GM12891 (cell line): ENCODE measurements around the gene TGFA. TPM values are rescaled to one million over a fixed set of nuclear protein-coding genes. Genes with fewer than 3 reads are reported as not detected.

ENCODE experiments used
- DNase-seq: peaks from one replicate; pipeline ENCODE4 v3.0.0; 2011; ENCODE audit warnings: low spot score; ENCODE audit not compliant: insufficient read length
- FAIRE-seq: peaks from 2 replicates; lab custom pipeline; 2011; peaks lifted over from hg19 to GRCh38; lab: Jason Lieb, UNC
- PAX5 ChIP-seq: IDR thresholded peaks from 2 replicates; pipeline ENCODE4 v1.6.1; 2011; ENCODE audit warnings: low read length, moderate library complexity, mild to moderate bottlenecking; ENCODE audit not compliant: insufficient read depth, severe bottlenecking
- POLR2A ChIP-seq: IDR thresholded peaks from 2 replicates; pipeline ENCODE4 v1.6.1; 2011; ENCODE audit warnings: low read depth, low read length, control low read depth
- POLR2AphosphoS5 ChIP-seq: IDR thresholded peaks from 2 replicates; pipeline ENCODE4 v1.6.1; 2011; ENCODE audit warnings: low read depth, low read length, control low read depth
- POU2F2 ChIP-seq: IDR thresholded peaks from 2 replicates; pipeline ENCODE4 v1.6.1; 2011; ENCODE audit warnings: low read depth, mild to moderate bottlenecking, control low read depth, low read length, moderate library complexity
- SPI1 ChIP-seq: IDR thresholded peaks from 2 replicates; pipeline ENCODE4 v1.6.1; 2011; ENCODE audit warnings: low read depth, low read length, control low read depth
- TAF1 ChIP-seq: IDR thresholded peaks from 2 replicates; pipeline ENCODE4 v1.6.1; 2011; ENCODE audit warnings: low read depth, low read length, control low read depth
- polyA plus RNA-seq: library from polyadenylated mRNA; unstranded; fragments of >200 nt; gene quantifications from one replicate; pipeline ENCODE4 v1.2.1, GENCODE V29; 2012; ENCODE audit warnings: low read depth, missing spikeins, inconsistent platforms; ENCODE audit not compliant: missing spikeins

The TGFA gene
- polyA plus RNA-seq, result not detected

GRCh38 chr2:70553584-70554337 lies at the start of gene TGFA:
Gene TGFA, minus strand, starts transcription at chr2:70553826. Its CDS starts 59 bp downstream, at chr2:70553767.
- no peak for FAIRE-seq
- no peak for TF ChIP-seq POLR2AphosphoS5
- no peak for TF ChIP-seq SPI1
- TF ChIP-seq POU2F2, result no peak
- TF ChIP-seq PAX5, result no peak
- no peak for TF ChIP-seq TAF1
- TF ChIP-seq POLR2A, result no peak
- peak; percentile 51 for DNase-seq

- DNase-seq (no peak), FAIRE-seq (no peak)
- no peak for TF ChIP-seq POU2F2
- TF ChIP-seq POLR2A, result no peak
- TF ChIP-seq POLR2AphosphoS5, result no peak
- TF ChIP-seq TAF1, result no peak
- TF ChIP-seq PAX5, result no peak
- TF ChIP-seq SPI1, result no peak
These were observed 49.4 kb upstream of the TGFA start for GRCh38 chr2:70603066-70603465.

GRCh38 chr2:70598197-70598596 lies 44.6 kb upstream of the TGFA start:
- FAIRE-seq, result no peak
- DNase-seq, result no peak
- TF ChIP-seq POU2F2, result no peak
- TF ChIP-seq SPI1, result no peak
- TF ChIP-seq POLR2A, result no peak
- no peak for TF ChIP-seq TAF1
- TF ChIP-seq POLR2AphosphoS5, result no peak
- no peak for TF ChIP-seq PAX5

GRCh38 chr2:70596739-70597138 lies 43.1 kb upstream of the TGFA start:
- no peak for TF ChIP-seq POLR2A
- no peak for TF ChIP-seq POU2F2
- no peak for TF ChIP-seq POLR2AphosphoS5
- TF ChIP-seq PAX5, result no peak
- no peak for TF ChIP-seq SPI1
- no peak for TF ChIP-seq TAF1
- no peak for FAIRE-seq

GRCh38 chr2:70596293-70596692 lies 42.7 kb upstream of the TGFA start:
- TF ChIP-seq PAX5 (no peak), POU2F2 (no peak), POLR2AphosphoS5 (no peak)
- DNase-seq (no peak), FAIRE-seq (no peak)

More at GRCh38 chr2:70596739-70597138, 43.1 kb upstream of the TGFA start:
- no peak for DNase-seq

GRCh38 chr2:70583091-70583490 lies 29.5 kb upstream of the TGFA start:
- DNase-seq, result no peak
- TF ChIP-seq TAF1 (no peak), SPI1 (no peak)
- FAIRE-seq, result no peak

GRCh38 chr2:70580352-70580751 lies 26.7 kb upstream of the TGFA start:
- FAIRE-seq, result no peak
- TF ChIP-seq POLR2A (no peak), SPI1 (peak; percentile 56; the same call in 1 of the 2 replicates), POU2F2 (no peak), PAX5 (no peak), TAF1 (no peak), POLR2AphosphoS5 (no peak)
- DNase-seq, result no peak

GRCh38 chr2:70574618-70575017 lies 21.0 kb upstream of the TGFA start:
- FAIRE-seq, result no peak
- TF ChIP-seq POU2F2 (no peak), PAX5 (no peak), POLR2AphosphoS5 (no peak), POLR2A (no peak), TAF1 (no peak), SPI1 (no peak)

GRCh38 chr2:70574109-70574508 lies 20.5 kb upstream of the TGFA start:
- DNase-seq (no peak), FAIRE-seq (no peak)
- TF ChIP-seq POU2F2 (no peak), TAF1 (no peak), SPI1 (peak; percentile 46)

More at GRCh38 chr2:70574618-70575017, 21.0 kb upstream of the TGFA start:
- no peak for DNase-seq

- TF ChIP-seq POU2F2 (no peak), POLR2A (no peak), TAF1 (no peak), POLR2AphosphoS5 (no peak), SPI1 (no peak), PAX5 (no peak)
- FAIRE-seq (no peak), DNase-seq (no peak)
These were observed 16.5 kb upstream of the TGFA start for GRCh38 chr2:70570041-70570661.
